Measurements from ENCODE around the gene IRGM. TPM values are rescaled to one million over a fixed set of nuclear protein-coding genes. Genes with fewer than 3 reads are reported as not detected.
"Not testable (repeated sequence)": the region's sequence is repeated elsewhere in the genome, so short reads cannot be mapped to it uniquely, and the experiment has no call there.

IRGM gene
- under 1 TPM in 1 of 4 donors, not detected in 3; 0.82 TPM for total RNA-seq

- intact Hi-C loops (cut with DNase I; ENCODE audit: low total_unique reads) = loop anchor here (5.0 kb wide), 2 partner anchors 44 to 284 kb away; no protein-coding TSS in a partner anchor
- not testable (repeated sequence) for H3K9me3 ChIP-seq, H3K27me3 ChIP-seq, DNase-seq, H3K36me3 ChIP-seq, H3K4me1 ChIP-seq, H3K4me3 ChIP-seq
- in situ Hi-C loops (cut with MboI; ENCODE audit: low pct_ligation_motif_present in 1 of 4, low pct_unique_long_range_greater_than_20kb in 1 of 4, low sequenced_read_pairs in 3 of 4) = loop anchor here in 3 of 4 donors (10.0 to 25.0 kb wide), 2 partner anchors 281 to 284 kb away; no protein-coding TSS in a partner anchor
- H3K27ac ChIP-seq = peak within 1 kb of the TSS in 1 of 4 donors; percentile 15
- WGBS, 2 donors (ENCODE audit: low coverage in 1 of 2) = 52% methylated on average over 2 of the region's 3 CpGs; no CpG with 5 or more reads in 1 of the 2 donors
These were observed at the start of gene IRGM for GRCh38 chr5:150846308-150846653. TSS of gene IRGM (plus strand) at chr5:150846521. CDS start at chr5:150848124, 1,603 bp downstream.

DNA sequence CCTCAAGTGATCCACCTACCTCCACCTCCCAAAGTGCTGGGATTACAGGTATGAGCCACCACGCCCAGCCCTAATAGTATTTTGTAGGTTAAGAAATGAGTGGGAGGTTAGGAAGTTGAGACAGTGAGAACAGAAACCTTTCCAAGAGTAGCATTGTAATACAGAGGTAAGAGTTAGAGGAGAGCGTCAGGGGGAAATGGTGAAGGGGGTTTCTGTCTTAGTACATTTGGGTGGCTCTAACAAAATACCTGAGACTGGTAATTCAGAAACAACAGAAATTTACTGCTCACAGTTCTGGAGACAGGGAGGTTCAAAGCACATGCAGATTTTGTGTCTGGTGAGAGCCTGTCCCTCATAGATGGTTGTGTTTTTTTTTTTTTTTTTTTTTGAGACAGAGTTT, 48.9 kb upstream of the IRGM start:
- H3K4me1 ChIP-seq = peaks cover 0 to 12% (median 0%) of the 10 kb centered on the region in 4 donors
- in situ Hi-C loops (cut with MboI; ENCODE audit: low pct_ligation_motif_present in 1 of 4, low pct_unique_long_range_greater_than_20kb in 1 of 4, low sequenced_read_pairs in 3 of 4) = loop anchor here in 1 of 4 donors (5.0 kb wide), 1 partner anchor 45 kb away; no protein-coding TSS in a partner anchor
- H3K27ac ChIP-seq = no peak overlapping the region
- peaks cover 0 to 7% (median 0%) of the 10 kb centered on the region in 4 donors for H3K36me3 ChIP-seq
- intact Hi-C loops (cut with DNase I; ENCODE audit: low total_unique reads) = no loop called here
- H3K9me3 ChIP-seq = no peaks in the 10 kb centered on the region
- 85 to 95% methylated on average over 2 of the region's 2 CpGs for WGBS, 2 donors (ENCODE audit: low coverage in 1 of 2)
- H3K27me3 ChIP-seq = peaks cover under 1% of the 10 kb centered on the region
- no peak for TF ChIP-seq POLR2AphosphoS5 (IDR thresholded peaks at IDR 0.05)
- TF ChIP-seq EP300 (IDR thresholded peaks at IDR 0.05; ENCODE audit: low read depth) = no peak
- no peak for TF ChIP-seq POLR2A (IDR thresholded peaks at IDR 0.05)
- TF ChIP-seq, protein P1, sequence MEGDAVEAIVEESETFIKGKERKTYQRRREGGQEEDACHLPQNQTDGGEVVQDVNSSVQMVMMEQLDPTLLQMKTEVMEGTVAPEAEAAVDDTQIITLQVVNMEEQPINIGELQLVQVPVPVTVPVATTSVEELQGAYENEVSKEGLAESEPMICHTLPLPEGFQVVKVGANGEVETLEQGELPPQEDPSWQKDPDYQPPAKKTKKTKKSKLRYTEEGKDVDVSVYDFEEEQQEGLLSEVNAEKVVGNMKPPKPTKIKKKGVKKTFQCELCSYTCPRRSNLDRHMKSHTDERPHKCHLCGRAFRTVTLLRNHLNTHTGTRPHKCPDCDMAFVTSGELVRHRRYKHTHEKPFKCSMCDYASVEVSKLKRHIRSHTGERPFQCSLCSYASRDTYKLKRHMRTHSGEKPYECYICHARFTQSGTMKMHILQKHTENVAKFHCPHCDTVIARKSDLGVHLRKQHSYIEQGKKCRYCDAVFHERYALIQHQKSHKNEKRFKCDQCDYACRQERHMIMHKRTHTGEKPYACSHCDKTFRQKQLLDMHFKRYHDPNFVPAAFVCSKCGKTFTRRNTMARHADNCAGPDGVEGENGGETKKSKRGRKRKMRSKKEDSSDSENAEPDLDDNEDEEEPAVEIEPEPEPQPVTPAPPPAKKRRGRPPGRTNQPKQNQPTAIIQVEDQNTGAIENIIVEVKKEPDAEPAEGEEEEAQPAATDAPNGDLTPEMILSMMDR (IDR thresholded peaks at IDR 0.05) = no peak
- DNase-seq = no peak
- H3K4me3 ChIP-seq = no peak overlapping the region

DNA sequence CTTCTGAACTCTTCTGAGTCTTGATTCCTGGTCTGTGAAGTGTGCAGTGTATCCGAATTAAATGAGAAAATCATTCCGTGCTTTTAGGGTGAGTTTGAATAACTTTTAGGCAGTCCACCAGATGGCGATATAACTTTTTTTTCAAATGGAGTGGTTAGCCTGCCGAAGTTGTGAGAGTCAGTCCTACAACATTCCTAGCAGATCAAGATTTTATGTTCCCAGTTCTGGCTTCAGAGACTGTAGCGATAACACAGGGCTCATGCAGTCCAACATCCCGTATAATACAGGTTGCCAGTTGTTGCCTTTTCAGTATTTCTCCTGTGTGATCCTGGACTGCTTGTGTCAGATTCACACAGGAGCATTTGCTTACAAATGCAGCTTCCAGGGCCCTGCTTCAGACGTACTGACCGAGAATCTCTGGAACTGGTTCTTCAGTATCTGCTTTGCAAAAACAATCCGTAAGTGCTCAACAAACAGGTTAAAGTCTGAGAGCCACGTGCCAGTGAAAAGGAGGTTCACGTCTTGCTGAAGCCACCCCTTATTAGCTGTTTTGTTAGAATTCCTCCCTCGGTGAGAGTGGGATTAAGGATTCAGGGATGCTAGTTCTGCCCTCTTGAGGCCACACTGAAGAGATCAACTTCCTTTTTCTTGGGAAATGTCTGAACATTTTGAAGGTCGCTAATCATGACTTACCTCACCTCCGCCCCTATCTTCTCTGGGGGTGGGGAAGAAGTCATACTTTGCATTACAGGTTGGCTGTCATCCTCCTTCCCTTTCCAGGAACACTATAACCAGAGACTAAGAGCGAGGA, 45.0 kb upstream of the IRGM start:
- intact Hi-C loops (cut with DNase I; ENCODE audit: low total_unique reads) = loop anchor here (5.0 kb wide), 1 partner anchor 46 kb away; the partner anchor contains the start of gene IRGM
- TF ChIP-seq POLR2A (IDR thresholded peaks at IDR 0.05) (no peak), POLR2AphosphoS5 (IDR thresholded peaks at IDR 0.05) (no peak)
- TF ChIP-seq, protein P1 (IDR thresholded peaks at IDR 0.05) = peak; percentile 45 to 61 (median 58)
- WGBS, 2 donors (ENCODE audit: low coverage in 1 of 2) = 8 to 9% methylated on average over 7 to 15 of the region's 15 CpGs

DNA sequence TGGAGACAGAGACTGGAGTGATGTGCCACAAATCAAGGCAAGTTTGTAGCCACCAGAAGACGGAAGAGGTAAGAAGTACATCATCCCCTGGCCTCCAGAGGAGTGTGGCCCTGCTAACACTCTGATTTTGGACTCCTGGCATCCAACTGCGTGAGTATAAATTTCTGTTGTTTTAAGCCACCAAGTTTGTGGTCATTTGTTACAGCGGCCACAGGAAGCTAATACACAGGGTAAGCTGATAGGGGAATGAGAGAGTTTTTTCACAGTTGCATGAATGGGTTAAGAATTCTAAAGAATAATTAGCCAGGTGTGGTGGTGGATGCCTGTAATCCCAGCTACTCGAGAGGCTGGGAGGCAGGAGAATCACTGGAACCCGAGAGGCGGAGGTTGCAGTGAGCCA, 41.9 kb upstream of the IRGM start:
- intact Hi-C loops (cut with DNase I; ENCODE audit: low total_unique reads) (loop anchor here (5.0 kb wide), 1 partner anchor 43 kb away; the partner anchor contains the start of gene IRGM), in situ Hi-C loops (cut with MboI; ENCODE audit: low pct_ligation_motif_present in 1 of 4, low pct_unique_long_range_greater_than_20kb in 1 of 4, low sequenced_read_pairs in 3 of 4) (no loop called here)
- H3K27me3 ChIP-seq = peaks cover 46% of the 10 kb centered on the region
- WGBS, 2 donors (ENCODE audit: low coverage in 1 of 2) = 87 to 92% methylated on average over 4 to 6 of the region's 6 CpGs
- no peak for TF ChIP-seq EP300 (IDR thresholded peaks at IDR 0.05; ENCODE audit: low read depth)
- TF ChIP-seq POLR2AphosphoS5 (IDR thresholded peaks at IDR 0.05) = no peak
- TF ChIP-seq, protein P1 (IDR thresholded peaks at IDR 0.05) = no peak
- TF ChIP-seq POLR2A (IDR thresholded peaks at IDR 0.05) = no peak
- no peak overlapping the region for H3K27ac ChIP-seq
- H3K4me1 ChIP-seq = peaks cover 0 to 12% (median 0%) of the 10 kb centered on the region in 4 donors
- no peak for DNase-seq
- no peaks in the 10 kb centered on the region for H3K9me3 ChIP-seq
- H3K4me3 ChIP-seq = no peak overlapping the region
- no peaks in the 10 kb centered on the region for H3K36me3 ChIP-seq

More for the DNA sequence above, 45.0 kb upstream of the IRGM start:
- peak; percentile 21 for DNase-seq
- Histone ChIP-seq H3K9me3 (no peaks in the 10 kb centered on the region), H3K4me1 (peaks cover 0 to 12% (median 0%) of the 10 kb centered on the region in 4 donors), H3K4me3 (peak overlapping the region in 3 of 4 donors; percentile 4 to 35 (median 17)), H3K27me3 (peaks cover 29% of the 10 kb centered on the region), H3K27ac (peak overlapping the region; percentile 22 to 67 (median 44)), H3K36me3 (peaks cover 0 to 2% (median 0%) of the 10 kb centered on the region in 4 donors)
- in situ Hi-C loops (cut with MboI; ENCODE audit: low pct_ligation_motif_present in 1 of 4, low pct_unique_long_range_greater_than_20kb in 1 of 4, low sequenced_read_pairs in 3 of 4) = no loop called here

All from transverse colon (tissue), 4 donors.